GM10847 (cell line): ENCODE measurements around the gene UBAC2.

Experiments used
- POLR2A ChIP-seq: IDR thresholded peaks from 2 replicates; pipeline ENCODE4 v1.6.1; 2011; ENCODE audit not compliant: insufficient read length; ENCODE audit errors: extremely low read depth

UBAC2 gene

GRCh38 chr13:99246100-99246499 is 45.4 kb downstream of the UBAC2 start:
- TF ChIP-seq POLR2A, result no peak

GRCh38 chr13:99250982-99251825 is 50.5 kb downstream of the UBAC2 start:
- no peak for TF ChIP-seq POLR2A

GRCh38 chr13:99251921-99252320 is 51.3 kb downstream of the UBAC2 start:
- TF ChIP-seq POLR2A, result no peak

- no peak for TF ChIP-seq POLR2A
These were observed 54.2 kb downstream of the UBAC2 start for GRCh38 chr13:99254830-99255229.

- no peak for TF ChIP-seq POLR2A
These were observed 54.6 kb downstream of the UBAC2 start for GRCh38 chr13:99255271-99255670.

- TF ChIP-seq POLR2A, result no peak
These were observed 55.6 kb downstream of the UBAC2 start for GRCh38 chr13:99256283-99256682.

- no peak for TF ChIP-seq POLR2A
These were observed 56.1 kb downstream of the UBAC2 start for GRCh38 chr13:99256709-99257108.

- no peak for TF ChIP-seq POLR2A
These were observed 56.6 kb downstream of the UBAC2 start for GRCh38 chr13:99257291-99257690.

- no peak for TF ChIP-seq POLR2A
These were observed 57.7 kb downstream of the UBAC2 start, which contains the start of gene GPR18 for GRCh38 chr13:99258210-99258860. Gene GPR18, minus strand, starts transcription at chr13:99258379. Its CDS starts 2,507 bp downstream, at chr13:99255872.

GRCh38 chr13:99258946-99259345 is 58.3 kb downstream of the UBAC2 start:
- no peak for TF ChIP-seq POLR2A

- TF ChIP-seq POLR2A, result no peak
These were observed 59.6 kb downstream of the UBAC2 start for GRCh38 chr13:99260216-99260615.

GRCh38 chr13:99261059-99261458 is 60.4 kb downstream of the UBAC2 start:
- TF ChIP-seq POLR2A, result no peak

- no peak for TF ChIP-seq POLR2A
These were observed 62.6 kb downstream of the UBAC2 start for GRCh38 chr13:99263126-99263785.

- no peak for TF ChIP-seq POLR2A
These were observed 63.4 kb downstream of the UBAC2 start for GRCh38 chr13:99264051-99264450.

GRCh38 chr13:99265162-99265800 is 64.6 kb downstream of the UBAC2 start:
- no peak for TF ChIP-seq POLR2A
